PFSK-1 (cell line): ENCODE data around the gene GTF2E1.

Experiments
- FOXP2 ChIP-seq: optimal IDR thresholded peaks from 2 replicates; pipeline ENCODE3; 2011; ENCODE audit warnings: borderline replicate concordance, control low read depth, inconsistent platforms; ENCODE audit not compliant: insufficient read depth; ENCODE audit errors: extremely low read length, extremely low read depth
- POLR2AphosphoS5 ChIP-seq: IDR thresholded peaks from 2 replicates; pipeline ENCODE4 v1.6.1; 2012; ENCODE audit warnings: low read depth, mild to moderate bottlenecking, control low read depth, low read length, moderate library complexity
- SIN3A ChIP-seq: IDR thresholded peaks from 2 replicates; pipeline ENCODE4 v1.6.1; 2012; ENCODE audit warnings: mild to moderate bottlenecking, low read length, moderate library complexity, borderline replicate concordance; ENCODE audit not compliant: insufficient read depth
- TAF1 ChIP-seq: IDR thresholded peaks from 2 replicates; pipeline ENCODE4 v1.6.1; 2012; ENCODE audit warnings: low read length, control low read depth, borderline replicate concordance; ENCODE audit not compliant: insufficient read depth
- TF ChIP-seq, protein P1 (sequence below), 2 experiments: IDR thresholded peaks; 2 replicates each; pipeline versions ENCODE4 v1.6.1 to v1.8.0; 2011 to 2012; ENCODE audit warnings: low read depth in 2 of 2, low read length in 2 of 2, control low read depth in 1 of 2, inconsistent platforms in 1 of 2, mild to moderate bottlenecking in 1 of 2, moderate library complexity in 1 of 2; ENCODE audit not compliant: insufficient read depth in 1 of 2

Gene GTF2E1

DNA sequence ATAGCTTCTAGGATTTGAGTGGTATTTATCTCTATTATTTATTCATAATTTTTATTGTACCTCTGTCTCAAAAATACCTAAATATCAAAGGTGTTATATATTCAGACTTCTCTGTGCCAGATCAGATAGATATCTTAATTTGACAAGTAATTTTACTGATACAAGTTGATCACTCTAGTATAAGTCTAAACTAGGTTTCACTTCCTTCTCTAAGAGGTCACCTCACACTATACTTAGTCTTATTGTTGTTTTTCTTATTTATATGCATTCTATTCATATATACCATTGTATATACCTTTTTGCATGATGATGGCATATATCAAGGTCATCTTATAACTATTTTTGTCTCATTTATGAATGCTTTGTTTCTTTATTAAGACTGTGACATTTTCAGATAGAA, 34.1 kb upstream of the GTF2E1 start:
- TF ChIP-seq TAF1 (no peak), SIN3A (no peak), FOXP2 (no peak), POLR2AphosphoS5 (no peak)
- TF ChIP-seq, protein P1, sequence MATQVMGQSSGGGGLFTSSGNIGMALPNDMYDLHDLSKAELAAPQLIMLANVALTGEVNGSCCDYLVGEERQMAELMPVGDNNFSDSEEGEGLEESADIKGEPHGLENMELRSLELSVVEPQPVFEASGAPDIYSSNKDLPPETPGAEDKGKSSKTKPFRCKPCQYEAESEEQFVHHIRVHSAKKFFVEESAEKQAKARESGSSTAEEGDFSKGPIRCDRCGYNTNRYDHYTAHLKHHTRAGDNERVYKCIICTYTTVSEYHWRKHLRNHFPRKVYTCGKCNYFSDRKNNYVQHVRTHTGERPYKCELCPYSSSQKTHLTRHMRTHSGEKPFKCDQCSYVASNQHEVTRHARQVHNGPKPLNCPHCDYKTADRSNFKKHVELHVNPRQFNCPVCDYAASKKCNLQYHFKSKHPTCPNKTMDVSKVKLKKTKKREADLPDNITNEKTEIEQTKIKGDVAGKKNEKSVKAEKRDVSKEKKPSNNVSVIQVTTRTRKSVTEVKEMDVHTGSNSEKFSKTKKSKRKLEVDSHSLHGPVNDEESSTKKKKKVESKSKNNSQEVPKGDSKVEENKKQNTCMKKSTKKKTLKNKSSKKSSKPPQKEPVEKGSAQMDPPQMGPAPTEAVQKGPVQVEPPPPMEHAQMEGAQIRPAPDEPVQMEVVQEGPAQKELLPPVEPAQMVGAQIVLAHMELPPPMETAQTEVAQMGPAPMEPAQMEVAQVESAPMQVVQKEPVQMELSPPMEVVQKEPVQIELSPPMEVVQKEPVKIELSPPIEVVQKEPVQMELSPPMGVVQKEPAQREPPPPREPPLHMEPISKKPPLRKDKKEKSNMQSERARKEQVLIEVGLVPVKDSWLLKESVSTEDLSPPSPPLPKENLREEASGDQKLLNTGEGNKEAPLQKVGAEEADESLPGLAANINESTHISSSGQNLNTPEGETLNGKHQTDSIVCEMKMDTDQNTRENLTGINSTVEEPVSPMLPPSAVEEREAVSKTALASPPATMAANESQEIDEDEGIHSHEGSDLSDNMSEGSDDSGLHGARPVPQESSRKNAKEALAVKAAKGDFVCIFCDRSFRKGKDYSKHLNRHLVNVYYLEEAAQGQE (IDR thresholded peaks at IDR 0.05; ENCODE audit: insufficient read depth in 1 of 2, low read depth in 2 of 2, low read length in 2 of 2) = no peak

DNA sequence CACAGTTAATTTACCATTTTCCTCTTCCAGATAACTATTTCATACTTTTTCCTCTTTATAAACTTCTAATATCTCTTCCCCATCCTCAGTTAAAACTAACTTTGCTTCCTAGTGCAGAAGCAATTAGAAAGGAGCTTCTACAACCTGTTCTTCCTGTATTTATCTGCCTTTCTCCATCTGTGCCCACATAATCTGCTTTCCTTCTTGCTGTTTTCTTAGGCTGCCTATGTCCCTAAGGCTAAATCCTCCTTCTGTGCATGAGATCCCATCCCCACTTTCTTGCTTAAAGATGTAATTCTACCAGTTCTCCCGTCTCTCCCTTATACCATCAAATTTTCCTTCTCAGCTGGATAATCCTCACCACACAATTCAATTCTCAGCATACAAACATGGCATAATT, 32.2 kb upstream of the GTF2E1 start:
- TF ChIP-seq FOXP2 (no peak), SIN3A (no peak)
- TF ChIP-seq, protein P1 (IDR thresholded peaks at IDR 0.05; ENCODE audit: insufficient read depth in 1 of 2, low read depth in 2 of 2, low read length in 2 of 2) = no peak

GRCh38 chr3:120713262-120713661, 29.3 kb upstream of the GTF2E1 start:
- TF ChIP-seq FOXP2 = no peak
- no peak for TF ChIP-seq SIN3A
- no peak for TF ChIP-seq POLR2AphosphoS5
- TF ChIP-seq, protein P1 (IDR thresholded peaks at IDR 0.05; ENCODE audit: insufficient read depth in 1 of 2, low read depth in 2 of 2, low read length in 2 of 2) = no peak
- no peak for TF ChIP-seq TAF1

GRCh38 chr3:120726791-120727190, 15.8 kb upstream of the GTF2E1 start:
- TF ChIP-seq FOXP2 = no peak
- TF ChIP-seq TAF1 = no peak
- TF ChIP-seq POLR2AphosphoS5 = no peak
- no peak for TF ChIP-seq SIN3A
- TF ChIP-seq, protein P1 (IDR thresholded peaks at IDR 0.05; ENCODE audit: insufficient read depth in 1 of 2, low read depth in 2 of 2, low read length in 2 of 2) = no peak
